GM23248 (cell line): ENCODE measurements around the gene SLC12A7.

Experiments used
- EZH2 ChIP-seq: fragments of 200-600 bp; sonication (generic); IDR thresholded peaks from 2 replicates; pipeline ENCODE4 v1.6.1; 2018; ENCODE audit warnings: antibody characterized with exemption, mild to moderate bottlenecking; ENCODE audit not compliant: insufficient read depth, poor library complexity, severe bottlenecking
- EZH2phosphoT487 ChIP-seq: fragments of 200-600 bp; sonication (generic); IDR thresholded peaks from 2 replicates; pipeline ENCODE4 v1.6.1; 2018; ENCODE audit warnings: antibody characterized with exemption, moderate library complexity, mild to moderate bottlenecking, low read depth; ENCODE audit not compliant: insufficient read depth

DNA sequence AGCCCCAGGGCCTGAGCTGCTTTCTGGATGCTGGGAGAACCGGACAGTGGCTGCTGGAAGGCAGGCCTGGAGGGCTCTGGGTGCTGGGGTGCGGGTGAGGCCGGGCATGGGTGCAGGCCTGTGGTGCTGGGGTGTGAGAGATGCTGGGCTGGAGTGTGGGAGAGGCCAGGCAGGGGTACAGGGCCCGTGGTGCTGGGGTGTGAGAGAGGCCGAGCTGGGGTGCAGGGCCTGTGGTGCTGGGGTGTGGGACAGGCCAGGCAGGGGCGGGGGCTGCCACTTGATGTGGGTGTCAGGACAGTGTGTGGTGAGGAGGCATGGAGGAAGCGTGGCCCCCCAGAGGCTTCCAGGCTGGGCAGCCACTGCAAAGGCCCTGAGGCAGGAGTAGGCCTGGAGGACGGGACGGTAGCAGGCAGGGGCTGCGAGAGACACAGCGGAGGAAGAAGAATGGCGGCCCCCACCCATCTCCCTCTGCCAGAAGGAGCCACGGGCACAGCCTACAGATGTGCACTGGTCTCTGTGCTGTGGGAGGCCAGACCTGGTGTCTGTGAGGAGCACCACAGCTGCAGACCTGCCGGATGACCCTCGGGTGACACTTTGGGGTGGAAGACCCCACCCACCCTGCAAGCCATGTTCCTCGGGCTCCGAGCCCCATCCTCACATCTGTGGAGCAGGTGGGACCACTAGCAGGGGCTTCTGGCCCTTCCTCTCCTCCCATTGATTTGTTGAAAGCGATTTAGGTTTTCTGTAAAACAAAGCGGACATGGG, 94.0 kb downstream of the SLC12A7 start:
- no peak for TF ChIP-seq EZH2phosphoT487
- no peak for TF ChIP-seq EZH2
